RKO (cell line): ENCODE results near the gene DNM2.
"Not testable (repeated sequence)": the region's sequence is repeated elsewhere in the genome, so short reads cannot be mapped to it uniquely, and the experiment has no call there.

Experiments
- DNase-seq: peaks from one replicate; pipeline ENCODE4 v3.0.0-alpha.2; 2016; ENCODE audit warnings: low spot score

The DNM2 gene

DNA sequence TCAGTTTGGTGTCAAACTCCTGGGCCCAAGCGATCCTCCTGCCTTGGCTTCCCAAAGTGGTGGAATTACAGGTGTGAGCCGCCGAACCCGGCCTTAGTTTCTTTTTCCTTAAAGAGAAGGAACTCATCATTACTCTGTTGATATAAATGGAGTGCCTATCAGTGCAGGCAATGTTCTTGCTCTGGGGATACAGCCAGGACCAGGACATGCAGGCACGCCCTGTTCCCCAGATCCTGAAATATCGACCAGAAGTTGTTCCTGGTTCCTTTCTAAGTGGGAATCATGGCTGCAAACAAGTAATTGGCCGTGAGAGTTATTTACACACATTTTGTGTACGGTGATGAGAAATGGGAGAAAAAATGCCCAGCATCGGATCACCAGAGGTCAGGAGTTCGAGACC is 8.4 kb downstream of the DNM2 start:
- DNase-seq = no peak

DNA sequence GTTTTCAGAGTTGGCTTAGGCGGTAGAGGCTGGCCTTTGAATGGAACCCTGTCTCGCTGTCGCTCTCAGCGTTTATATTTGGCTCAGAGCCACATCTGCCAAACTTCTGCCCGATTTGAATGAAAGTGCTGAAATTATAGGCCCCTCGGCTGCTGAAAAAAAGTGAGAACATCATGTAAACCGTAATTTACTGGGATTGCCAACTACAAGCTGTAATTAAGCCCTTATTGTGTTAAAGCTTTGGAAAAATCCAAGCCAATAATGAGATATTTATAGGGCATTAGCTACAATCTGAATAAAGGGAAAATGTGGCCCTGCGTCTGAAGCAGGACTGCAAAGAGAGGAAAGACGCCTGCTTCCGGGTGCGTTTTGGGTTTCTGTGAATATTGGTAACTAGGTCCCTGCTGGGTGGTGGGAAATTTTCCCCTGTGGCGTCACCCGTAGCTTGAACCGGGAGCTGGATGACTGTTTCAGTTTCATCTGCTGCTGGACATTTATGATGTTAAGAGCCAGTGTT is 9.9 kb downstream of the DNM2 start:
- DNase-seq = no peak

DNA sequence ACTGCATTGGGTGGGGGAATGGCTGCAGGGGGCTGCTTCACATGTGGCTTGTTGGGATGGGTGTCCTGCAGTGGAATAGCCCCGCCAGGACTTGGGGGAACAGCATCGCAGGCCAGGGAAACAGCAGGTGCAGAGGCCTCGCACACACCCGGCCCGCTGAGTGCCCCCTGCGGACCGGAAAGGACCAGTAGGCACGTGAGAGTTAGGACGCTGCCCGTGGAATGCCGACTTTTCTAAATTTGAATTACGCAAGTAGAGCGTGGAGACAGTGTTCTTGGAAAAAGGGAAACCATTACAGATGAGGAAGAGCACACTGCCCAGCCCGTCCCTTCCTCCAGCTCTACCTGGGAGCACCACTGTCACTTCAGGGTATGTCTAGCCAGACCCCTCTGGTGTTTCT is 11.5 kb downstream of the DNM2 start:
- DNase-seq = no peak

DNA sequence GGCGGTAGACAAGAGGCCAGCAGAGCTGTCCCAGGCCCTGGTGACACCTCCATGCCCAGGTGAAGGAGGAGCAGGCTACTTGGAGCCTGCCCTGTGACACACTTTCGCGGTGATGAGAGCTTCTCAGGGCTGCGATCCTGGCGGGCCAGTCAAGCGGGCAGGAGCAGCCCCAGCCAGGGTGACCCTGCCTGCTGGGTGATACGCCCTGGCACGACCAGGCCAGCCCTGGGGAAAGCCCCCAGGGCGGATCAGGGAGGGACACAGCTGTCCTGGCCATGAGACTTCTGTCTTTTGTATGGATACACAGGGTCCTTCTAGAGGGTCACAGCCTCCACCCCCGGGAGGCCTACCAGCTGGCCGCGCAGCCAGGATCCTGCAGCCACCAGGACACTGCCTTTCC is 13.1 kb downstream of the DNM2 start:
- DNase-seq = no peak

DNA sequence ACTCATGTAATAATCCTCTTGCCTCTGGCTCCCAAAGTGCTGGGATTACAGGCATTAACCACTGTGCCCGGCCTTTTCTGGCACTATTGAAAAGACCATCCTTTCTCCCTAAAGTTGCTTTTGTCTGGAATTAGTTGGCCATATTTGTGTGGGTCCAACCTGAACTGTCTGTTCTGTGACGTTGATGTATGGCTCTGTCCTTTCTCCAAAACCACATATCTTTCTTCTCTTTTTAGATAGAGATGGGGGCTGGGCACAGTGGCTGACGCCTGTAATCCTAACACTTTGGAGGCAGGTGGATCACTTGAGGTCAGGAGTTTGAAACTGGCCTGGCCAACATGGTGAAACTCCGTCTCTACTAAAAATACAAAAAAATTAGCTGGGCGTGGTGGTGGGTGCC is 17.9 kb downstream of the DNM2 start:
- DNase-seq = no peak

DNA sequence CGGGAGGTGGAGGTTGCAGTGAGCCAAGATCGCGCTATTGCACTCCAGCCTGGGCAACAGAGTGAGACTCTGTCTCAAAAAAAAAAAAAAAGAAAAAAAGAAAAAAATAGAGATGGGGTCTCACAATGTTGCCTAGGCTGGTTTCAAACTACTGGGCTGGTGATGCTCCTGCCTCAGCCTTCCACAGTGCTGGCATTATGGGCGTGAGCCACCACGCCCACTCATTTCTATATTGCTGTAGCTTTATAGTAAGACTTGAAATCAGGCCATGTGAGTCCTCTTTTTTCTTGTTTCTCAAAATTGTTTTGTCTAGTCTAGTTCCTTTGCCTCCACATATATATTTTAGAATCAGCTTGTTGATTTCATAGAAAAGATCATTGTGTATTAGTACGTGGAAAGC is 18.3 kb downstream of the DNM2 start:
- no peak for DNase-seq

DNA sequence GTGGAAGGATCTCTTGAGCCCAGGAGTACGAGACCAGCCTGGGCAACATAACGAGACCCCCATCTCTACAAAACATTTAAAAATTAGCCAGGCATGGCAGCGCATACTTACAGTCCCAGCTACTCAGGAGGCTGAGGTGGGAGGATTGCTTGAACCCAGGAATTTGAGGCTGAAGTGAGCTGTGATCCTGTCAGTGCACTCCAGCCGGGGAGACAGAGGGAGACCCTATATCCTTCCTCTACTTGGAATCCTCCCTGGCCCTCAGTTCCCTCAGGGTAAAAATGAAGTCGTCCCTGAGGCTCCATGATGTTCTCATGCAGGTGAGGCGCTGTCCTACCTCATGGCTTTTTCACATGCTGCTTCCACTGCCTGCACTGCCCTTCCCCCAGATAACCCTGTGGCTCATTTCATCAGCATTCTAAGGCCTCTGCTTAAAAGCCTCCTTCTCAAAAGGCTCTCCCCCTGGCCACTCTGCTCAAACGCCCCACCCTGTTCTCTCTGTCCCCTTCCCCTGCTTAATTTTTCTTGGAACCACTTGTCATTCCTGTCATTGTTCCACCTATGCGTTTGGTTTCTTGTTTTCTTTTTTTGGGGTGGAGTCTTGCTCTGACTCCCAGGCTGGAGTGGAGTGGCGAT is 19.2 kb downstream of the DNM2 start:
- DNase-seq = no peak

DNA sequence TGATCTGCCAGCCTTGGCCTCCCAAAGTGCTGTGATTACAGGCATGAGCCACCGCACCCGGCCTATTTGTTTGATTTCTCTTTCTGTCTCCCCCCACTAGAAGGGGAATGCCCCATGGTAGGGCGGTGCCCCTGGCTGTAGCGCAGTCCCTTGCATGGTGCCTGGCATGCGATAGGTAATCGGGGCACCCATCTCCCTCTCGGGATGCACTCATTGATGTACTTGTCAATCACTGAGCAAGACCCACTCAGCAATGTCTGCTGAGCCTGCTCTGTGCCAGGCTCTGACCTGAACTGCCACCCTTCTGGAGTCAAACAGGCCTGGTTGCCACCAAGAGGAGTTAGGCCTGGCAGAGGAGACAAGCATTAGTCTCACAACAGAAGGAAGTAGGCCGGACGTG is 19.8 kb downstream of the DNM2 start:
- DNase-seq = no peak

DNA sequence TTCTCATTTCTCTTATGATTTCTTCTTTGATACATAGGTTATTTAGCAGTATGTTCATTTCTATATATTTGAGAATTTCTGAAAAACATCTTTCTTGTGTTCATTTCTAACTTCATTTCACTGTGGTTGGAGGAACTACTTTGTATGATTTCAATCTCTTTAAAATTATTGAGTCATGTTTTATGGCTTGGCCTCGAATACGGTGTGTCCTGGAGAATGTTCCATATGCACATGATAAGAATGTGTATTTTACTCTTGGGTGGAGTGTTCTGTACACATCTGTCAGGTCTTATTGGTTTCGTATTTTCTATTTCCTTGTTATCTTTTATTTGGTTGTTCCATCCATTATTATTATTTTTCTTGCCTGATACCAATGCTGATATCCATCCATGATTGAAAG is 22.9 kb downstream of the DNM2 start:
- no peak for DNase-seq

DNA sequence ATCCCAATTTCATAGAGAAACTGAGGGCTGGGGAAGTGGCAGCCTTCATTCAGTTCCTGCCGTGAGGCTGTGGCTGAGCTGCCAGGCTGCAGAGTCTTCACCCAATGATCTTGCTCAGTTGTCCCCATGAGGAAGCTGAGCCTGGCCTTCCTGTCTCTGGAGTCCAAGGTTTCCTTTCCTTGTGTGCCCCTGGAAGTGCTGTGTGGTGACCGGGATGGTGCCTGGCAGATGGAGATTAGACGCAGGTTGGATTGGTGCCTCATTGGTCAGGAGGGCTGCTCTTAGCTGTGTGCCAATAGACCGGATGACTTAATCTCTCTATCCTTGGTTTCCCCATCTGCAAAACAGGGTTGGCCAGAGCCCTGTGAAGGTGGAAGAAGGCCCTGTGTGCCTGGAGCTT is 24.6 kb downstream of the DNM2 start:
- no peak for DNase-seq

DNA sequence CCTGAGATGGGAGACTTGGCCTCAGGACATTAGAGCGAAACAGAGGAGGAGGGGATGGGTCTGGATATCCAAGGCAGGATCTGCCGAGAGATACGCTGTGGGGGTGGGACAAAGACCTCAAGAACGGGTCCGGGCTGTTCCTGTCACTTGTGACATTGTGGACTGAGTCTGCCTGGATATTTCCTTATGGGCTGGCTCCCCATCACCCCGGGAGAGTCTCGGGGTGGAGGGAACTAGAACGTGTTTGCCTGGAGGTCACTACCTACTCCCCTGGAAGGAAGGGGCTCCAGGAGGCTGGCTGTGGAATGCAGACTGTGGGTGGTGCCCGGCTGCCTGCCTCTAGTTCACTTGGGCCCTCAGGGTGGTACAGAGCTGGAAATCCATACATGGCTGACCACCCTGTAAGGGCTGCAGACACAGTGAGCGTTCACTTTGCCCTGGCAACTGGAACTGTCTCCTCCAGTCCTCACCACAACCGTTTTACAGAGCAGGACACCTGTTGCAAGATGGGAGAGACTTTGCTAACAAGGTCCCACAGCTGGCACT is 26.4 kb downstream of the DNM2 start:
- no peak for DNase-seq

DNA sequence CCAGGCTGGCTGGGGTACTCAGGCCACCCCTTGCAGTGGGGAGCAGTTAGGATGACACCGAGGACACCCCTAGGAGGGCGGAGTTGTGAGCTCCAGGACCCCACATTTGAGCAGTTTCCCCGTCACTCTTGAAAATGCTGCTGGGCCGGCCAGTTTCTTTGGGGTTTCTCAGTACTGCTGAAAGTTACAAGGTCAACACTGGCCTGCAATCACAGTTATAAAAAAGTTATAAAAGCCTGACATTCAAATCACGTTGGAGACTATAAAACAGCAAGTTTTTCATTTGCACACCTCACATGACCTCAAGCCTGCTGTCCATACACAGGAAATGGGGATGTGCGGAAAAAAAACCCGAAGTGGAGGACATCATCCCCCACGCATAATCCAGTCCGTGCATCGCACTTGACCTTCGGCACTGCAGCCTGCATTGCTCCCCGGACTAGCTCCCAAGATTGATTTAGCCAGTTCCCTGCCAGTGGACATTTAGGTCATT is 27.0 kb downstream of the DNM2 start:
- DNase-seq = no peak

DNA sequence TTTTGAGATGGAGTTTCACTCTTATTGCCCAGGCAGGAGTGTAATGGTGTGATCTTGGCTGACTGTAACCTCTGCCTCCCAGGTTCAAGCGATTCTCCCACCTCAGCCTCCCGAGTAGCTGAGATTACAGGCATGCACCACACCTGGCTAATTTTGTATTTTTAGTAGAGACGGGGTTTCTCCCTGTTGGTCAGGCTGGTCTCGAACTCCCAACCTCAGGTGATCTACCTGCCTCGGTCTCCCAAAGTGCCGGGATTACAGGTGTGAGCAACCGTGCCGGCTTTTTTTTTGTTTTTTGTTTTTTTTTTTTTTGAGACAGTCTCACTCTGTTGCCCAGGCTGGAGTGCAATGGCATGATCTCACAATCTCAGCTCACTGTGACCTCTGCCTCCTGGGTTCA is 28.6 kb downstream of the DNM2 start:
- DNase-seq = not testable (repeated sequence)

DNA sequence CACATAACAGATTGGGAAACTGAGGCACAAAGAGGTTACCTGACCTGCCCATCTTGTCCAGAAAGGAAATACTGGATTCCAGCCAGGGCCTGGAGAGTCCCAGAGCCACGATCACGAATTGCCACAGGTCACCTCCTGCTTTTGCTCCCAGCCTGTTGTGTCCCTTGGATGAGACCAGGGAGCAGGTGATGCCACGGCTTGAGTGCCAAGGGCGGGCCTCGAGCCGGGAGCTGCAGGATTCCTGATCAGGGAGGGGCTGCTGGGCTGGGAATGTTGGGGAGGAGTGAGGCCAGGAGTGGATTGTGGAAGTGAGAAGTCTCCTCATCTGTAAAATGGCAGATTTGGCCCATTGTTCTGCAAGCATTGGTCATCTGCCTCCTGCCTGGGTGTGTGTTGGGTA is 29.4 kb downstream of the DNM2 start:
- no peak for DNase-seq

DNA sequence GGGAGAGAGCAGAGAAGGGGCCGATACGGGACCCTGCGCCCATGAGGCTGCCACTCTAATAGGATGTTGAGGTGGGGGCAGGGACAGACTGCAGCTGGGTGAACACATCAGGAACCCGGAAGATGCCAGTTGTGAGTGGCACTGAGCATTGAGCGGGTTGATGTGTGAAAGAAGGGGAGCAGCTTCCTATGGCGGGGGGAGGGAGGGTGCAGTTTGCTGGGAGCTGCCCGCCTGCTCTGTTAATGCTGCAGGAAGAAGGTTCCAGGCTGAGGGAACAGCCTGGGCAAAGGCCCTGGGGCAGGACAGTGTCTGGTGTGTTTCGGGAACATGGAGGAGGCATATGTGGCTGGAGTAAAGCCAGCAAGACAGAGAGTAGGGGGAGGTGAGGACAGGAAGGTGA is 29.8 kb downstream of the DNM2 start:
- no peak for DNase-seq

DNA sequence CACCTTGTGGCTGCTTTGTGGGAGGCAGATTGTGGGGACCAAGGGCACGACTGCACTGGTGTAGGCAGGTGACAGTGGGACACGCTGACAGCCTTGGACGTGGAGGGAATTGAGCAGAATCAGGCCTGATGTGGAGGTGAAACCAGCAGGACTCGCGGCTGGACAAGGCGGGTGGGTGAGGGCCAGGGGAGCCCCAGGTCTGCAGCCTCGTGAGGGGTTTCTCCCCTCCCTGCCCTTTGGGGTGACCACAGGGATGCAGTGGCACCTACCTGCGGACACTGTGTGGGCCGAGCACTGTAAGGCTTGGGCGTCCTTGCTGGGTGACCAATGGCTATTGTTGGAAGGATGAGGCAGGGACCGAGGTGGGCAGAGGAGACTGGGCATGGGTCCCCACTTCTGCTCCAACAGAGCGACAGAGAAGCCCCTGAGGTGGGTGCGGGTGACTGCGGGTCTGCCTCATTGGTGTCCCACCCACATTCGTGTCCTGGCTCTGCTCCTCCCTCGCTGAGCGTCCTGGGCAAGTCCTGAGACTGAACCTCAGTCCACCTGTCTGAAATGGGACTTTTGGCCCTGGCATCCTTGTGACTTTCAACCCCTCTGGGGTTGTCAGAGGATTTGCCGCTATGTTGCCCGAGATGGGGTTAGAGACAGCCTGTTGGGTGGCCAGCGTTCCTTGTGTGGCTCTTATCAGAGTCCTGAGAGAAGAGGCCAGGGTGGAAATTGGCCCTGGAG is 30.5 kb downstream of the DNM2 start:
- DNase-seq = no peak

DNA sequence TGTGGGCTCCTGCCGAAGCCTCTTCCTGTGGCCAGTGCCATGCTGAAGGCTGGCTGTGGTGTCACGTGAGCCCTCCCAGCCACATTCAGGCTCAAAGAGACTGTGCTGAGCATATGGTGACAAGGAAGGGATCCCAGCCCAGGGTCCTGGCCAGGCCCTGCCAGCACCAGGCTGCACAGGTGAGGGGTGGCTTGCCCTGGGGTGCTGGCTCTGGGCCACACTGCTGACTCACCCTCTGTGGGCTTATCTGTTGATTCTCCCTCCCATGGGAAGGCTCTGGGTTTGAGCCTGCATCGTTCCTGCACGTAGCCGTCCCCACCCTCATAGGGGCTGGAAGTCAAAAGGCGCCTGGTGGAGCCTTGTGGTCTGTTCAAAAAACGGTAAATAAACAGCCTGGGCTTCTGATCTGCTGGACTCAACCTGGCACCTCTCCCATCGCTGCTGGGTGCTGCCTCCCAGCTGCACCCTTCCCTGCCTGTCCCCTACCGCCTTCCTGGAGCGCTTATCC is 31.1 kb downstream of the DNM2 start:
- no peak for DNase-seq

DNA sequence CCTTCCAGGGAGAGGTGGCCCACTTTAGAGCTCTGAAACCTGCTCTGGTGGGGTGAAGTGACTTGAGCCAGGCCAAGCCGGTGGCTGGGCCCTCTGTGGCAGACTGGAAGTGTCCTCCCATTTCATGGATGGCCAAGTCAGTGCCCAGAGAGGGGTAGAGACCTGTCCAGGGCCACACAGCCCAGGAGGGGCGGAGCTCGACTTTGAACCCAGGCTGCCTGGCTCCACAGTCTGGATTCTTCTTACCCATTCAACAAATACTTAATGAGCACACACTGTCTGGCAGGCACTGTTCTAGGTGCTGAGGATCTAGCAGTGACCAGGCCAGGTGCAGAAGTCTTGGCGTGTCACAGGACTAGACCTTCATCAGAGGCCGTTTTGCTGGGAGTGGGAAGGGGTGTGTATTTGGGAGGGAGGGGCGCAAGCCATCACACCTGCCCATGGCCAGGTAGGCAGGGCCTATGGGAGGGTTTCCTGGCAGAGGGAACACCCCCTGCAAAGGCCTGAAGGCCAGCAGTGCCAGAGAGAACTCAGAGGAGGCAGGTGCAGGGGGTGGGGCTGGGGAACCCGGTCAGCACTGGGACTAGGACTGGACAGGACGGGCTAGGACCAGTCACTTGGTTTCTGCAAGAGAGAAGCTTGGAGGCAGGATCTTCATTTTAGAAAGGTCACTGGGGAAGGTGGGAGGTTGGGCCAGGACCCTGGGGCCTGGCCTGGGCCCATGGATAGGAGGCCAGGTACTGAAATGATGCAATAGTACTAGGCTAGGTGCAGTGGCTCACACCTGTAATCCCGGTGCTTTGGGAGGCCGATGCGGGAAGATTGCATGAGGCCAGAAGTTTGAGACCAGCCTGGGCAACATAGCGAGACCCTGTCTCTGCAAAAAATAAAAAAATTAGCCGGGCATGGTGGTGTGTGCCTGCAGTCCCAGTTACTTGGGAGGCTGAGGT is 31.8 kb downstream of the DNM2 start:
- DNase-seq = no peak

DNA sequence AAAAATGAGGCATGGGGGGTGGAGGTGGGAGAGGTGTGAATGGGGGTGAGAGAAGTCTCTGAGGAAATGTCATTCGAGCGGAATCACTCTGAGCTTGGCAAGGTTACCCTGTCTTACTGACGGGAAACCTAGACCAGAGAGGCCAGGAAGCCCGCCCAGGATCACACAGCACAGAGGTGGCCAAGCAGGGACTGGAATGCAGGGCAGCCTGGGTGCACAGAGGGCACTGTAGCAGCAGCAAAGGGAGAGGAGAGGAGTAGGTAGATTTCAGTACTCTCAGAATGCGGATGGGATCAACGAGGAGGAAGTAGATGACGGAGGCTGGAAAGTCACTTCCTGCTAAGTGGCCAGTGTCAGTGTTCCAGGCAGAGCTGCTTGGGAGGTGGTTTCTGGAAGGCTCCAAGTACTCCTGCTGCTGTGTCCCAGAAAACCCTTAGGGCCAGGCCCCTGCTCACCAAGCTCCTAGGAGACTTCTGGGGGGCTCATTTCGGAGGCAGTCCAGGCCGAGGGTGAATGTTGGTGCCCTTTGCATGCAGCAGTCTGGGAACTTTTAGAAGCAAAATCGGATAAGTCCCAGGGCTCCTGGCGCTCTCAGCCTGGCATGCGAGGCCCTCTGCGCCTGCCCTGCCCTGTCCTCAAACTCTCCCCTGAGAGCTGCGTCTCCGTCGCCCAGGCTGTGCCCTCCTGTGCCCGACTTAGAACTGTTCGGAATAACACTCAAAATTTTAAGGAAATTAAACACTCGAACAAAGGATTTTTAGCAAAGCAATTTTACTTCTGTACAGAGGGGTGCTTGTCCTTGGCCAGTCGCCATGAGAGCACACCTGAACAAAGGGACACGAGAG is 33.5 kb downstream of the DNM2 start:
- no peak for DNase-seq

DNA sequence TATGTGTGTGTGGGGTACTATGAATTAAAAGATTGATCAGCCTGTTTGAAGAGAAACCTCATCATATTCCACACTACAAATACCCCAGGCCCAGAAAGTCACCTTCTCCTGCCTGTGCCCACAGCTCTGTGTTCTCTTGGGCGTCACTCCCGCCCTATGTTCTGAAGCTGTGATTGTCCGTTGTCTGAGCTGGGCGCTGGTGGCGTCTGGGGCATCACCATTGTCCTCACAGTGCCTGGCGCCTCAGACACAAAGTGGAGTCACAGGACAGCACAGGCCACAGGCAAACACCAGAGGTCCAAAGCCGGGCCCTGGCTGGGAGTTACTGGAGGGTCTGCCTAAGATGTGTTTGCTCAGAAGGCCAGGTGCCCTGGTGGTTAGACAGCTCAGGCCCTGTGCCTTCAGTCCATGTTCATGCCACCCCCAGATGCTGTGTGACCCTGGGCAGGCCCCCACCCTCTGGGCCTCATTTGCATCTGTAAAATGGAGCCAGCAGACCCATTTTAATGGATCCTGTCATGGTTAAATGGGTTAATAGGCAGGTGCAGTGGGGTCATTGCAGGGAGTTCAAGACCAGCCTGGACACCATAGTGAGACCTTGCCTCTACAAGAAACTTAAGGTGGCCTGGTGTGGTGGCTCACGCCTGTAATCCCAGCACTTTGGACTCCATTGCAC is 34.5 kb downstream of the DNM2 start:
- DNase-seq = no peak
